HG03378 (cell line): ENCODE results near the gene TMCO6.
"Not testable (repeated sequence)": the region's sequence is repeated elsewhere in the genome, so short reads cannot be mapped to it uniquely, and the experiment has no call there.

ENCODE experiments used
- ATAC-seq: cut with Tn5 transposase; IDR thresholded peaks from one replicate; pipeline ENCODE4 v1.9.1; 2021; ENCODE audit warnings: mild to moderate bottlenecking, moderate library complexity; ENCODE audit not compliant: unreplicated experiment

The TMCO6 gene

GRCh38 chr5:140630292-140631035 lies 8.8 kb upstream of the TMCO6 start:
- ATAC-seq: no peak

- no peak for ATAC-seq
Measured at GRCh38 chr5:140631036-140631417, 8.2 kb upstream of the TMCO6 start.

GRCh38 chr5:140631831-140632365 lies 7.4 kb upstream of the TMCO6 start:
- peak; percentile 26 for ATAC-seq

GRCh38 chr5:140632366-140633020 lies 6.8 kb upstream of the TMCO6 start:
- peak; percentile 59 for ATAC-seq

GRCh38 chr5:140633021-140633471 lies 6.2 kb upstream of the TMCO6 start, which contains the start of gene CD14:
Gene CD14 (minus strand): TSS chr5:140633175. CDS start chr5:140633071, 104 bp downstream.
- ATAC-seq: no peak

- no peak for ATAC-seq
Measured at GRCh38 chr5:140633501-140633900, 5.8 kb upstream of the TMCO6 start.

- ATAC-seq: no peak
Measured at GRCh38 chr5:140634103-140634502, 5.1 kb upstream of the TMCO6 start.

- no peak for ATAC-seq
Measured at GRCh38 chr5:140635291-140636257, 3.7 kb upstream of the TMCO6 start.

GRCh38 chr5:140637371-140638100 lies 1.7 kb upstream of the TMCO6 start:
- ATAC-seq: no peak

- not testable (repeated sequence) for ATAC-seq
Measured at GRCh38 chr5:140638898-140639147, 428 bp upstream of the TMCO6 start.

GRCh38 chr5:140641716-140642115 lies 2.5 kb downstream of the TMCO6 start:
- ATAC-seq: no peak

- no peak for ATAC-seq
Measured at GRCh38 chr5:140642718-140643117, 3.5 kb downstream of the TMCO6 start.

GRCh38 chr5:140647042-140647419 lies 7.8 kb downstream of the TMCO6 start:
- no peak for ATAC-seq

- ATAC-seq: no peak
Measured at GRCh38 chr5:140658870-140659269, 19.6 kb downstream of the TMCO6 start.

GRCh38 chr5:140660371-140660770 lies 21.1 kb downstream of the TMCO6 start:
- ATAC-seq: not testable (repeated sequence)

- no peak for ATAC-seq
Measured at GRCh38 chr5:140664030-140664358, 24.7 kb downstream of the TMCO6 start.

- peak; percentile 94 for ATAC-seq
Measured at GRCh38 chr5:140664359-140665119, 25.3 kb downstream of the TMCO6 start, which contains the start of gene WDR55. Gene WDR55 (plus strand): TSS chr5:140664904. CDS start chr5:140664913, 9 bp downstream.

GRCh38 chr5:140671035-140671434 lies 31.8 kb downstream of the TMCO6 start:
- not testable (repeated sequence) for ATAC-seq

GRCh38 chr5:140671472-140672125 lies 32.3 kb downstream of the TMCO6 start:
- ATAC-seq: no peak
